ENCODE data around the gene TSPAN7.
A peak's percentile ranks its signal among the peaks of the same experiment; 100 is the strongest.

TSPAN7 gene

GRCh38 chrX:38561126-38561868 is at the start of gene TSPAN7:
TSS of gene TSPAN7 (plus strand) at chrX:38561542. CDS start at chrX:38561547, 5 bp downstream.
- DNase-seq, result peak; percentile 59
- in situ Hi-C loops (cut with HindIII; ENCODE audit: low pct_ligation_motif_present, low pct_unique_long_range_greater_than_20kb, low sequenced_read_pairs), result no loop called here

DNA sequence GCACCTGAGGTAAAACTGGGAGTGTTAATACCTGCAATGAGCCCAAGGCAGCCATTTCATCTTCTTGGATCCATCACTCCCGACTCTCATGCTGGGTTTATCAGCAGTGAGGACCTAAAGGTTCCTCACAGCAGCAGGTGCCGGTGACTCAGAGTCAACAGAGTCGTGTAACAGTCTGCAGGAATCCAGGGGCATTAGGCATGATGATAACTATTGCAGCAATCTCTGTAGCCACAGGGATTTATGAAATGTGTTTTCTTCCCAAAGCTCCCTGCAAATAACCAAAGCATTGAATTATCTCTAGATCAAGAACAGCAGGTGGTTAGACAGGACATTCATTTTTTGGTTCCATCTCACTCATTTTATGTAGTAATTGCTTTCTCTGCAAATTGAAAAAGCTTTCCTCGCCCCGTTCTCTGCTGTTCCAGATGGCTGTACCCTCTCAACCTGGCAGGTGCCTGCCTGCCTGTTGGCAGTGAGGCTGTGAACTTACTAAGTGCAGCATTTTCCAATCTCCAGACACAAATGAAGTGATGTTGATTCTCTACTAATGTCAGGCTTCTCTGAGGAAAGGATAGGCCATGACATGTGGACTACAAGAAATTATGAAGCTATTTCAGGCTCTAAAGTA is 48.1 kb upstream of the TSPAN7 start:
- no peak for DNase-seq
- in situ Hi-C loops (cut with HindIII; ENCODE audit: low pct_ligation_motif_present, low pct_unique_long_range_greater_than_20kb, low sequenced_read_pairs), result no loop called here

DNA sequence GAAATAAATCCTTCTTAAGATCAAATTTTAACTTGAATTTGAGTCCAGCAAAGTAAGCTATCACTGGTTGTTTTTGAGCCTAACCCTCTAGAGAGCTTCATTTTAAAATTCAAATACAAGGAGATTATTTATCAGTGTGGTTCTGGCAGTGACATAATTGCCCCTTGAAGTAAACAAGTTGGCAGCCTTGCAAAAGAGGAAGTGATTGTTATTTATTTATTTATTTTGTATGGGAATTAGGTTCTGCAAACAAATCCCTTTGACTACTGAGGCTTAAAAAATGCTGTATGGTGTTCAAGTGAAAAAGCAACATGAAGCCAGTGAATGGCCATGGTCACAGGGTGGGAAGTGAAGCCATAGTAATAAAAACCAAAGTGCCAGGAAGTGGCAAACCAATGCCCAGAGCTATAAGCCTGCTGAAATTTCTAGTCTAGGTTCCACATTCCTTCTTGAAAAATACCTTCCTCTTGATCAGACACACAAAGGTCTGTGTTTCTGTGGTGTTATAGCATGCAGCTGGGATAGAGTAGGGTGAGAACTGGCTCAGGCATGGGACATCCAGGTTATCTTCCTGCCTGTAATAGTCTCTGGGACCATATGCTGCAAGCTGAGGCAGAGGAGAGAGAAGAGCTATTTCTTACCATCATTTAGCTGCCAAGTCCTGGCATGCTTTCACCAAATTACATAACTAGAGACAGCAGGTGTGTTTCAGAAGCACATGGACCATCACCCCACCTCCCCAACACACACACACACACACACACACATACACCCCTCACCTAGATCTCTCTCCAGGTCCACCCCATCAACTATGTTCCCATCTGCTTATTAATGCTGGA is 47.1 kb upstream of the TSPAN7 start:
- in situ Hi-C loops (cut with HindIII; ENCODE audit: low pct_ligation_motif_present, low pct_unique_long_range_greater_than_20kb, low sequenced_read_pairs), result no loop called here
- no peak for DNase-seq

GRCh38 chrX:38515291-38515690 is 46.1 kb upstream of the TSPAN7 start:
- no peak for DNase-seq
- in situ Hi-C loops (cut with HindIII; ENCODE audit: low pct_ligation_motif_present, low pct_unique_long_range_greater_than_20kb, low sequenced_read_pairs), result no loop called here

DNA sequence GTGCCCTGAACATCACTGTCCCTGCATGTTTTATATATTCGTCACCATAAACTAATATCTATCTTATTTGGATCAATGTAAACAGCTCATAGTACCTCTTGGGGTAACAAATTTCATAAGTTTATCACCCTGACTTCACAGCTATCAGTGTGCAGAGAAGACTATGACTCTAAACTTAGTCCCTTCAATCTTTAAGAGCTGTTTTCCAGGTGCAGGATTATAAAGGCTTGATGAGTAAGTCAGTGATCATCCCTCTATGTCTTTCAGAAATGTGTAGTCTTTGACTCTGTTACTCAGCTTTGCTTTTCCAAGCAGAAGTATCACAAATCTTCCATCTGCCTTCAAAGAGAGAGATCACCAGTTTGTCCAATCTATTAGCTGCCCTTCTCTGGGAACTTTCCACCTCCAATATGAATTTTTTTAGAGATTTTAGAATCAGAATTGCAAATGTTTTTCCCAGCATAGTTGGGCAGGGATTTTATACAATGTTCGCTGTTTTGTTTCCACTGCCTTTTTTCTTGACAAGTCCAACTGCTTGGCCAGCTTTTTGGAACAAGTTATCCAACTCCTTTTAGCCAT is 45.1 kb upstream of the TSPAN7 start:
- in situ Hi-C loops (cut with HindIII; ENCODE audit: low pct_ligation_motif_present, low pct_unique_long_range_greater_than_20kb, low sequenced_read_pairs), result no loop called here
- DNase-seq, result no peak

DNA sequence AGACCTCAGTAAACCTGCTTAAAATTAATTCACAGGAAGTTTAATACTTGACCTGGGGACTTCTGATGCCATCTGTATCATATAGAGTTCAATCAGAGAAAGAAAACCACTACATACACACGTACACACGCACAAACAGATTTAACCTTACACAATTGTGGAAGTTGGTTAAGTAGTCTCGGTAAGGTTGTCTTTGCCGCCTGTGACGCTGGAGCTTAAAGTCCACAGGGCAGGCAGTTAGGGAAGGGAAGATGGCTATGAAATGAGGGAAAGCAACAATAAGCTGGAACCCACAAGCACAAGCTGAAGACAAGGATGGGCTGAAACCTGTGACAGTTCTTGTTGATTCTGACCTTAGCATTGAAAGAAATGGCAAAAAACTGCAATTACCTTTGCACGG is 41.7 kb upstream of the TSPAN7 start:
- no peak for DNase-seq
- in situ Hi-C loops (cut with HindIII; ENCODE audit: low pct_ligation_motif_present, low pct_unique_long_range_greater_than_20kb, low sequenced_read_pairs), result no loop called here

GRCh38 chrX:38538134-38538533 is 23.2 kb upstream of the TSPAN7 start:
- DNase-seq, result no peak
- in situ Hi-C loops (cut with HindIII; ENCODE audit: low pct_ligation_motif_present, low pct_unique_long_range_greater_than_20kb, low sequenced_read_pairs), result no loop called here

- in situ Hi-C loops (cut with HindIII; ENCODE audit: low pct_ligation_motif_present, low pct_unique_long_range_greater_than_20kb, low sequenced_read_pairs), result no loop called here
- DNase-seq, result no peak
Measured at GRCh38 chrX:38539748-38540147, 21.6 kb upstream of the TSPAN7 start.

GRCh38 chrX:38548508-38548907 is 12.8 kb upstream of the TSPAN7 start:
- in situ Hi-C loops (cut with HindIII; ENCODE audit: low pct_ligation_motif_present, low pct_unique_long_range_greater_than_20kb, low sequenced_read_pairs), result no loop called here
- no peak for DNase-seq

DNA sequence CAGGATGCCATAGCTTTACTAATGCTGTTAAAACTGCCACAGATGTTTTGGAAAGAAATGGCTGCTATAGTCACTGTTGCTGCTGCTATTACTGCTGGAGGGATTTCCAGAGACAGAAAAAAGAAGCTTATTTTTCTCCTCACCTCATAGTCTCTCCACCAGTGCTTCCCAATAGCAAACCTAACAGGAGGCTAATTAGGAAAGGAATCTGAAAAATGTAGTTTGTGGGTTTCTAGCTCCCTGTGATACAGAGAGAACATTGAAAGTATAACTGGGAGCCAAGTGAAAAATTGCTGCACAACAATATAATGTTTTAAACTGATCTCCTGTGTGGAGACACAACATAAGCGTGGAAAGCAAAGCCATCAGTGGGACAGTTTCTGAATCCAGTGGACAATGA is 8.6 kb upstream of the TSPAN7 start:
- in situ Hi-C loops (cut with HindIII; ENCODE audit: low pct_ligation_motif_present, low pct_unique_long_range_greater_than_20kb, low sequenced_read_pairs), result no loop called here
- DNase-seq, result no peak

DNA sequence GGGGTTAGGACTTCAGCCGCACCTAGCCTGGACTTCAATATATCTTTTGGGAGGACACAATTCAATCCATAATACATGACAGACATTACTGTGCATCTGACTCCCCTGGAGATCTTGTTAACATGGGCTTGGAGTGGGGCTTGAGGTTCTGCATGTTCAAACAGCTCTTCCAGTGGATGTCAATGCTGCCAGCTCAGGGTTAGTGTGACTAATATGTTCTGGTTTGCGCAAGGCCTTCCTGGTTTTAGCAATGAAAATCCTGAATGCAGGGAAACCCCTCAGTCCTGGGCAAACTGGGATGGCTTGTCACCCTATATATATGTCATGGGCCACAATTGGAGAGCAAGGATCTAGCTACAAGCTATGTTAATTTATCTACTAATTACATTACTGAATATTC is 2.7 kb upstream of the TSPAN7 start:
- no peak for DNase-seq
- in situ Hi-C loops (cut with HindIII; ENCODE audit: low pct_ligation_motif_present, low pct_unique_long_range_greater_than_20kb, low sequenced_read_pairs), result no loop called here

DNA sequence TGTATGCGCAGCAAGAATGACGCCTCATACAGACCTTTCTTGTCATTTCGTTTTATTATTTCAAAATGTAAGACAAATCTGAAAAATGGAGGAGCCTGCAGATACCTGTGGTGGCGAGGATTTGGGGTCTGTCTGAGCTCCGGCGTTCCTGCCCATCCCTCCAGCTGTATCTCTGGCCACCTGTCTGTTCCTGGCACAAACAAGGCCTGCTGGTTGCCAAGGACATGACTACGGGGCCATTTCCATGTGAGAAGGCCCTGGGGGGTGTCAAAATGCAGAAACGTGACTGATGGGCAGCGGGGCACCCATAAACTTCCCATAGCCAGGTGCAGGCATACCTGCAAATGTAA is 591 bp upstream of the TSPAN7 start:
- no peak for DNase-seq
- in situ Hi-C loops (cut with HindIII; ENCODE audit: low pct_ligation_motif_present, low pct_unique_long_range_greater_than_20kb, low sequenced_read_pairs), result no loop called here

DNA sequence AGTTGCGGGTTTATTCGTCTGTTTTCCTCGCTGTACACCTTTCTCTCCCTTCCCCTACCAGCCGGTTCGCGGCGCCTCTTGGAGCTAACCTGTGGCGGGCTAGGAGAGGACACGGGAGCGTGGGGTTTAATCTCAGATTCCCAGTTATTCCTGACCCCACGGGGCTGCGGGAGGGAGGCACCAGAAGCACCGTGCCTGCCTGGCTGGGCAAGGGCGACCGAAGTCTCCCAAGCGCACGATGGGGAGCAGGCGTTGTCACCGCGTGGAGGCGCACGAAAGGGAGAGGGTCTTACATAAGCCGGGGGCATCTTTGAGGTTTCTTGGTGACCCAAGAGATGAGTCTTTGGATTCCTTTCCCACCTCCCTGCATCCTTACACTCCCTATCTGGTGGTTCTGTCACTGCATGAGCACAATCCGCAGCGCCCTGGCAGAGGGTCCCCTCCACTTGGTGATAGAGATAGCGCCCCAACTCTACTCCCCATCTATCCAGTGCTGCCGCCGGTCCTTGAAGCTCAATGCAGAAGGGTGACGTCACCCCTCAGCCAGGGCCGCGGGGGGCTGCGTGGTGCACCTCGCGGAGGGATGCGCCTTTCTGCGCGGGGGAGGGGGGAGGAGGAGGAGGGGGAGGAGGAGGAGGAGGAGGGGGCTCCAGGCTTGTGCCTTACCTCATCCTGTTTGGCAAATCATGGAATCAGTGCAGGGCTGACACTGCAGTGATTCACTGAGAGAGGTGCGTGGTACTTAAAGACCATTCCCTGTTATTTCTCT is 793 bp downstream of the TSPAN7 start:
- DNase-seq, result no peak
- in situ Hi-C loops (cut with HindIII; ENCODE audit: low pct_ligation_motif_present, low pct_unique_long_range_greater_than_20kb, low sequenced_read_pairs), result no loop called here

GRCh38 chrX:38563030-38563429 is 1.7 kb downstream of the TSPAN7 start:
- in situ Hi-C loops (cut with HindIII; ENCODE audit: low pct_ligation_motif_present, low pct_unique_long_range_greater_than_20kb, low sequenced_read_pairs), result no loop called here
- DNase-seq, result no peak

DNA sequence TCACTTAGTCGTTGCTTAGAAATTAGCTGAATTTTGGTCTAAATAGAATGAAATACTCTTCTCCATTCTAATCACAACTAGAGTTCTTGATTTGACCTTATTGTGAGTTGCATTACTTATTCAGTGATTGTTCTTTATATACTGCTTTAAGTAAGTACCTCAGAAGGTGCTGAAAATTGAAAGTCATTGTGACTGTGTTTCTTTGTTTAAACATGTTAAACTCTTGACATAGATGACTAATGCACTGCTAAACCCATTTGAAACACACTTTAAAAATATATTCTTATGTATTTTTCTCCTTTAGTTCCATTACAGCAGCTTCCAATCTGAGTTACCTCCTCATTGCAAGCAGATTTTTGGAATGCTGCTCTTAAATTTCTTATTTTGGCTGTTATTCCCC is 9.1 kb downstream of the TSPAN7 start:
- DNase-seq, result no peak
- in situ Hi-C loops (cut with HindIII; ENCODE audit: low pct_ligation_motif_present, low pct_unique_long_range_greater_than_20kb, low sequenced_read_pairs), result no loop called here

DNA sequence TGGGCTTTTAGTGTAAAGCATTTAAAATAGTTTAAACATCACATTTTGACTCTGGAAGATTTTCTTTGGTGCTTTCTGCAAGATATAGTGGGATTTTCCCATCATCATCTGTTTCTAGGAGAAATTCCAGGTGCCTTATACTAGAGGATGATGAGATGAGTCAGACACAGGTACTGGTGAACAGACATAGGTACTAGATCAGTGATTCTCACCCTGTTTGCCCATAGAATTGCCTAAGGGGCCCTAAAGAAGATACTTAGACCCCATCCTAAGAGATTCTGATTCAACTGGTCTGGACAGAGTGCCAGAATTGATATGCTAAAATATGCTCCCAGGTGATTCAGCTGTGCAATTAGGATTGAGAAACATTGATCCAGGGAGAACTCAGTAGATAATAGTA is 9.7 kb downstream of the TSPAN7 start:
- in situ Hi-C loops (cut with HindIII; ENCODE audit: low pct_ligation_motif_present, low pct_unique_long_range_greater_than_20kb, low sequenced_read_pairs), result no loop called here

DNA sequence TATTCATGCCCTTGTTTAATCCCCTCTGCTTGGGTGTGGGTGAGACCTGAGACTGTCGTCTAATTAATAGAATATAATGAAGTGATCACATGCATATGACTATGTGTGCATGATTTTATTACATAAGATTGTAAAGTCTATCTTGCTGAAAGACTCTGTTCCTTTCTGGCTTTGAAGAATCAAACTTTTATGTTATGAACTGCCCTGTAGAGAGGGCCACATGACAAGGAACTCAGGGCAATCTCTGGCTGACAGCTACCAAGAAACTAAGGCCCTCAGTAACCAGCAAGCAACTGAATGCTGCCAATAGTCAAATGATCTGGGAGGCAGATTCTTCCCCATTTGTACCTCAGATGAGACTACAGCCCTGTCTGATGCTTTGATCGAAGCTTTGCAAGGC is 13.5 kb downstream of the TSPAN7 start:
- DNase-seq, result no peak
- in situ Hi-C loops (cut with HindIII; ENCODE audit: low pct_ligation_motif_present, low pct_unique_long_range_greater_than_20kb, low sequenced_read_pairs), result no loop called here

More for the DNA sequence above, 9.7 kb downstream of the TSPAN7 start:
- no peak for DNase-seq

- in situ Hi-C loops (cut with HindIII; ENCODE audit: low pct_ligation_motif_present, low pct_unique_long_range_greater_than_20kb, low sequenced_read_pairs), result no loop called here
- no peak for DNase-seq
Measured at GRCh38 chrX:38575888-38576287, 14.5 kb downstream of the TSPAN7 start.

DNA sequence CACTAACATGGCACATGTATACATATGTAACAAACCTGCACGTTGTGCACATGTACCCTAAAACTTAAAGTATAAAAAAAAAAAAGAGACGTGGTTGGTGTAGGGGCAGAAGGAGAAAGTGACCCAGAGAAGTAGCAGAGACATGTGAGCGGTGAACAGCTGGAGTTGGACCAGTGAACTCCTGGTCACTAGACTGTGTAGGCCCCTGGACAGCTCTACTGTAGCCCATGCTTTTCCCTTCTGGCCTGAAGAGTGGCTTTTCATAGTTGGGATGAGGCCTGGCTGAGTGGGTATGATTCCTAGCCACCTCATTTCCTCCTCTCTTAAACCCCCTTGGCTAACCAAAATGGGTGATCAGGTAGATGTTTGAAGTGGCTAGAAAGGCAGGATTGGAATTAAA is 16.4 kb downstream of the TSPAN7 start:
- in situ Hi-C loops (cut with HindIII; ENCODE audit: low pct_ligation_motif_present, low pct_unique_long_range_greater_than_20kb, low sequenced_read_pairs), result no loop called here
- no peak for DNase-seq

Data from ACHN (cell line).